Neural progenitor cell (in vitro differentiated cells): ENCODE measurements around the gene CKB. TPM values are rescaled to one million over a fixed set of nuclear protein-coding genes. Genes with fewer than 3 reads are reported as not detected.

Experiments
- DNase-seq: peaks from one replicate; pipeline ENCODE4 v3.0.0-alpha.2; 2016; ENCODE audit warnings: low spot score
- H2AFZ ChIP-seq: fragments of 200-600 bp; sonication (generic); replicated peaks from 2 replicates; pipeline ENCODE4 v1.6.1; 2016; ENCODE audit warnings: antibody characterized with exemption
- H3F3A ChIP-seq: fragments of 200-600 bp; sonication (generic); 2 replicates; pipeline ENCODE4 v1.6.1; 2016; ENCODE audit warnings: antibody characterized with exemption, low read depth
- H3K27ac ChIP-seq: fragments of 200-600 bp; sonication (generic); 2 replicates; pipeline ENCODE4 v1.5.1; 2016; ENCODE audit warnings: mild to moderate bottlenecking
- H3K27me3 ChIP-seq: fragments of 200-600 bp; sonication (generic); 2 replicates; pipeline ENCODE4 v1.6.1; 2016; ENCODE audit warnings: mild to moderate bottlenecking, moderate library complexity
- H3K36me3 ChIP-seq: fragments of 200-600 bp; sonication (generic); 2 replicates; pipeline ENCODE4 v1.5.1; 2016
- H3K4me1 ChIP-seq: fragments of 200-600 bp; sonication (generic); 2 replicates; pipeline ENCODE4 v1.6.1; 2016; ENCODE audit warnings: mixed run types
- H3K4me2 ChIP-seq: fragments of 200-600 bp; sonication (generic); 2 replicates; pipeline ENCODE4 v1.6.1; 2016
- H3K4me3 ChIP-seq: fragments of 200-600 bp; sonication (generic); 2 replicates; pipeline ENCODE4 v1.5.1; 2016
- H3K79me2 ChIP-seq: fragments of 200-600 bp; sonication (generic); 2 replicates; pipeline ENCODE4 v1.6.1; 2016; ENCODE audit warnings: low read depth
- H3K9ac ChIP-seq: fragments of 200-600 bp; sonication (generic); 2 replicates; pipeline ENCODE4 v1.6.1; 2016
- H3K9me3 ChIP-seq: fragments of 200-600 bp; sonication (generic); 2 replicates; pipeline ENCODE4 v1.5.1; 2016; ENCODE audit warnings: low read depth
- H4K20me1 ChIP-seq: fragments of 200-600 bp; sonication (generic); 2 replicates; pipeline ENCODE4 v1.6.1; 2016; ENCODE audit warnings: low read depth
- H3K27ac Mint-ChIP-seq: 3 replicates; pipeline ENCODE4 v1.8.0; 2021; ENCODE audit warnings: mixed read lengths
- H3K27me3 Mint-ChIP-seq: 2 replicates; pipeline ENCODE4 v1.8.0; 2022; ENCODE audit warnings: low read depth, mild to moderate bottlenecking, inconsistent platforms, moderate library complexity, mixed read lengths; ENCODE audit not compliant: insufficient read depth
- H3K36me3 Mint-ChIP-seq: 3 replicates; pipeline ENCODE4 v1.8.0; 2021; ENCODE audit warnings: mixed read lengths
- H3K4me1 Mint-ChIP-seq: 3 replicates; pipeline ENCODE4 v1.8.0; 2021; ENCODE audit warnings: mixed read lengths
- H3K4me3 Mint-ChIP-seq: 3 replicates; pipeline ENCODE4 v1.8.0; 2021; ENCODE audit warnings: mild to moderate bottlenecking, moderate library complexity, mixed read lengths
- H3K9me3 Mint-ChIP-seq: 3 replicates; pipeline ENCODE4 v1.8.0; 2020; ENCODE audit warnings: mixed read lengths
- CTCF ChIP-seq: fragments of 200-600 bp; sonication (generic); IDR thresholded peaks from 2 replicates; pipeline ENCODE4 v1.5.1; 2017; ENCODE audit warnings: antibody characterized with exemption, mild to moderate bottlenecking
- EZH2 ChIP-seq: fragments of 200-600 bp; sonication (generic); IDR thresholded peaks from 2 replicates; pipeline ENCODE4 v1.6.1; 2017; ENCODE audit warnings: antibody characterized with exemption, mild to moderate bottlenecking, moderate library complexity
- EZH2phosphoT487 ChIP-seq: fragments of 200-600 bp; sonication (generic); IDR thresholded peaks from 2 replicates; pipeline ENCODE4 v1.6.1; 2017; ENCODE audit warnings: antibody characterized with exemption
- total RNA-seq: library from RNA; depleted of rRNA; stranded (reverse); fragments of >200 nt; gene quantifications from 2 replicates; pipeline ENCODE4 v1.2.3, GENCODE V29; 2015; ENCODE audit warnings: low replicate concordance

CKB gene
- total RNA-seq, 1 donor from 2014 or later, result 54.2 TPM

- DNase-seq, result no peak
- no peak for TF ChIP-seq EZH2
- no peak for TF ChIP-seq EZH2phosphoT487
- TF ChIP-seq CTCF, result no peak
- no peak overlapping the region for H2AFZ ChIP-seq
- no peak overlapping the region for H3K4me3 ChIP-seq
- no peak overlapping the region for H3K9ac ChIP-seq
- peaks cover 12% of the 10 kb centered on the region for H3K4me1 ChIP-seq
- H3K27me3 Mint-ChIP-seq, result peaks cover 8% of the 10 kb centered on the region
- H3K4me3 Mint-ChIP-seq, result no peak overlapping the region
- H3F3A ChIP-seq, result no peaks in the 10 kb centered on the region
- H3K4me1 Mint-ChIP-seq, result peaks cover 16% of the 10 kb centered on the region
- H3K27me3 ChIP-seq, result no peaks in the 10 kb centered on the region
- no peak overlapping the region for H3K4me2 ChIP-seq
- H3K36me3 Mint-ChIP-seq, result no peaks in the 10 kb centered on the region
- H3K9me3 ChIP-seq, result no peaks in the 10 kb centered on the region
- H3K79me2 ChIP-seq, result no peaks in the 10 kb centered on the region
- no peak overlapping the region for H3K27ac Mint-ChIP-seq
- no peak overlapping the region for H3K27ac ChIP-seq
- H3K9me3 Mint-ChIP-seq, result peaks cover 2% of the 10 kb centered on the region
- H4K20me1 ChIP-seq, result no peaks in the 10 kb centered on the region
- no peaks in the 10 kb centered on the region for H3K36me3 ChIP-seq
Measured at GRCh38 chr14:103548463-103549351, 26.1 kb upstream of the CKB start.

GRCh38 chr14:103547941-103548462 is 25.4 kb upstream of the CKB start:
- Histone ChIP-seq H3K4me2 (no peak overlapping the region), H3K9me3 (no peaks in the 10 kb centered on the region), H3F3A (no peaks in the 10 kb centered on the region), H3K4me3 (no peak overlapping the region), H3K79me2 (no peaks in the 10 kb centered on the region), H3K9ac (no peak overlapping the region), H2AFZ (no peak overlapping the region), H3K27ac (no peak overlapping the region), H3K36me3 (no peaks in the 10 kb centered on the region), H3K27me3 (no peaks in the 10 kb centered on the region), H4K20me1 (no peaks in the 10 kb centered on the region), H3K4me1 (peaks cover 19% of the 10 kb centered on the region)
- Mint-ChIP-seq H3K9me3 (peaks cover 2% of the 10 kb centered on the region), H3K4me3 (no peak overlapping the region), H3K4me1 (peaks cover 19% of the 10 kb centered on the region), H3K36me3 (no peaks in the 10 kb centered on the region), H3K27me3 (peaks cover 8% of the 10 kb centered on the region), H3K27ac (no peak overlapping the region)
- TF ChIP-seq EZH2phosphoT487 (no peak), EZH2 (no peak), CTCF (no peak)
- no peak for DNase-seq

GRCh38 chr14:103547455-103547940 is 24.9 kb upstream of the CKB start:
- H3F3A ChIP-seq, result no peaks in the 10 kb centered on the region
- Mint-ChIP-seq H3K4me1 (peaks cover 20% of the 10 kb centered on the region), H3K27me3 (peaks cover 8% of the 10 kb centered on the region), H3K9me3 (peaks cover 2% of the 10 kb centered on the region), H3K36me3 (no peaks in the 10 kb centered on the region), H3K27ac (no peak overlapping the region), H3K4me3 (no peak overlapping the region)
- no peaks in the 10 kb centered on the region for H4K20me1 ChIP-seq
- no peaks in the 10 kb centered on the region for H3K27me3 ChIP-seq
- no peak for TF ChIP-seq CTCF
- H2AFZ ChIP-seq, result no peak overlapping the region
- H3K9me3 ChIP-seq, result no peaks in the 10 kb centered on the region
- H3K9ac ChIP-seq, result no peak overlapping the region
- no peak overlapping the region for H3K4me2 ChIP-seq
- peaks cover 22% of the 10 kb centered on the region for H3K4me1 ChIP-seq
- no peak overlapping the region for H3K27ac ChIP-seq
- no peaks in the 10 kb centered on the region for H3K79me2 ChIP-seq
- DNase-seq, result no peak
- no peaks in the 10 kb centered on the region for H3K36me3 ChIP-seq
- H3K4me3 ChIP-seq, result no peak overlapping the region
